Embryonic facial prominence (tissue), 1 donor: Measurements from ENCODE around the gene GALNT9.

Experiments used
- DNase-seq: peaks from one replicate; pipeline ENCODE4 v3.0.0-alpha.2; 2016; ENCODE audit errors: extremely low spot score

The GALNT9 gene

DNA sequence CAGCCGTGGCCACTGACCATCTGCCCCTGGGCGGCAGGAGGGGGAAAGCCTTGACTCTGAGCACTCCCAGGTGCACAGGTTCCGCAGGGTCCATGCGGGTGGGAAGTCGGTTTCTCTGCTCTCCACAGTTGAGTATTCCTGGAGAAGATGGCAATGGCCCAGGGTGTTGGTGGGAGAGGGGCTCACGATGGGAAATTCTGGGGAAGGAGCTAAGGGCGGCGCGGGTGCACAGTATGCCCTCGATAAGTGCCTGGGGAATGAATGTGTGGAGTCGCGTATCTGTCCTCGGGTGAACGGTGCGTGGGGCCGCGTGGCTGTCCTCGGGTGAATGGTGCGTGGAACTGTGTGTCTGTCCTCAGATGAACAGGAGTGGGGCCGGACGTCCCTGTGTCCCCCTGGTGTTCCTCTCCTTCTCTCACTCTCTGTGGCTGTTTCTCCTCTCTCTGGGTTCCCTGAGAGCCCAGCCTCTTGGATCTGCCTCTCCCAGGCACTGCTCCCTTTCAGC is 147.1 kb downstream of the GALNT9 start:
- no peak for DNase-seq

DNA sequence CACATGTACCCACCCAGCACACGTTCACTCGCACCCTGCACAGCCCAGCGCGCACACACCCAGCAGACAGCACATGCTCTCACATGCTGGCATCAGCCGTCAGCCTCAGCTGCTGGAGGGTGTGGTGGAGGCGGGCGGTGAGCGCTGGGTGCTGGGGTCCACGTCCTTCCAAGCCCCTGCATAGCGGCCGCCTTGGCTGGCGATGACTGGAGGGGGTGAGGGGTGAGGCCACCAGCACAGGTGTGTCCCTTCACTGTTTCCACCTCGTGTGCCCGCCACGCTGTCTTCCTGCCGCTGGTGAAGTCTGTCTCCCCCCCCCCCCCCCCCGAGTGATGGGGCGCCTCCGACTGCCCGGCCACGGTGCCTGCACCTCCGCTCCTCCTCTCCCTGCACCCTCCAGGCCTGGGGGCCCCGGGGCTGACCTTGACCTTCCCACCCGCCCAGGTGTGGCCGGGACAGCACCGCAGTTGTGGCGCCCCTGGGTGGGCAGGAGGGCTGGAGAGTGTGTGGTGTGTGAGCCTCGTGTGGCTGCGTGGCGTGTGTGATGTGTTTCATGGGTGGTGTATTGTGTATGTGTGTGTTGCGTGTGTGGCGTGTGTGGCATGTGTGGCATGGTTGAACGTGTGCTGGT is 147.7 kb downstream of the GALNT9 start:
- no peak for DNase-seq

DNA sequence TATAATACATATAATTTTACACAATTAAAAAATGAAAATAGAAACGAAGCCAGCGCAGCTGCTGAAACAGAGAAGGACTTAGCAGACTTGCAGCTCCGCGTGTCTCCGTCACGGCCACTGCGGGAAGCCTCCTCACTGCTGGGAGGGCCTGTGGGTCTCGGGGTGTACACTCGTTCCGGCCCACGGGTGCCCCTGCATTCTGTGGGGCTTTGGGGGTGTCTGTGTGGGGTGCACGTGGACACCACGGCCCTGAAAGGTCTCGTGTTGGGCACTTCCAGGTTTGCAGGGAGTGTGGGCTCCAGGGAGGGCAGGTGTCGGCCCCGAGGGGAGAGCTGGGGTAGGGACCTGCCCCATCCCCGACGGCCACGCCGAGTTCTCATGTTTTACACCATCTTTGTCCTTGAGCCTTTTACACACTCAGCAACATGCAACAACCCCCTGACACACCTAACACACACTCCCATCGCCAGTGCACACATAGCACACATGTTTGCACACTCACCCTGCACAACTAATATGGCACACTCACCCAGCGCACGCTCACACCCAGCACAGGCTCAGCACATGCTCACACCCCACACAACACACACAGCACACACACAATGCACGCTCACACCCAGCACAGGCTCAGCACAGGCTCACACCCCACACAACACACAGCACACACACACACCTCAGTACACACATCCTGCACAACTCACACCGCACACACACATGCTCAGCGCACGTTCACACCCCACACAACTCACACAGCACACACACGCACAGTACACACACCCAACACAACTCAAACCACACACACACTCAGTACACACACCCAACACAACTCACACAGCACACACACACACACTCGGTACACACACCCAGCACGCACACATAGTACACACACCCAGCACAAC is 148.5 kb downstream of the GALNT9 start:
- no peak for DNase-seq

DNA sequence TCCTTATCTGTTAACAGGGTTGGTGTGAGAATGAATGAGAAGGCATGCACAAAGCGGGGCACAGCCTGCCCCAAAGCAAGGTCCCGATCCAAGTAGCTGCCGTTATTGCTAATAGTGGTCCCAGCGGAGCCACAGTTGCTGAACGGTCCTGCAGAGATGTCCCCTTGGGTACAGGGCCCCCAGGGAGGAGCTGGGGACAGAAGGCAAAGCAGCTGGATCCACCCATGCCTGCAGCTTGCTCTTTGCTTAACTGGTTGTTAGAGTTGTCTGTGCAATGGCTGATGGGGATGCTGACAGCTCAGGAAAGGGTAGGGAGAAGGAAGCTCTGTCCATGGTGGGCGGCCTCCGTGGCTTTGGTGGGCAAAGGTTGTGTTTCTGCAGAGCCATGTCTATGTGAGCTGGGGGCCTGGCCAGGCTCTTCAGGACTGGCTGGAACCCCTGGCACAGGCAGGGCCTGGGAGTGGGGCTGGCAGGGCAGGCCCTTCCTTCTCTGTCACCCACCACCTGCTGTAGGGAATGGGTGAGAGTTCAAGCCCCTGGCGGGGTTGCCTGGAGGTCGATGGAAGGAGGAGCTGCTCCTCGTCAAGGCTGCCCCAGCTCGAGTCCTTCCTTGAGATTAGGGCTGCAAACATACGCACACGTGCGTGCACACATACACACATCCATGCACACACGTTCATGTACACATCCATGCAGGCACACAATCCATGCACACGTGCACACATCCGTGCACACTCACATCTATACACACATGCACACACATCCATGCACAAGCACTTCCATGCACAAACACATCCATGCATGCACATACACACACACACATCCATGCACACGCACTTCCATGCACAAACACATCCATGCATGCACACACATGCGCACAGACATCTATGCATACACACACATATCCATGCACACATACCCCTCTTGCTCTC is 149.7 kb downstream of the GALNT9 start:
- DNase-seq = no peak

DNA sequence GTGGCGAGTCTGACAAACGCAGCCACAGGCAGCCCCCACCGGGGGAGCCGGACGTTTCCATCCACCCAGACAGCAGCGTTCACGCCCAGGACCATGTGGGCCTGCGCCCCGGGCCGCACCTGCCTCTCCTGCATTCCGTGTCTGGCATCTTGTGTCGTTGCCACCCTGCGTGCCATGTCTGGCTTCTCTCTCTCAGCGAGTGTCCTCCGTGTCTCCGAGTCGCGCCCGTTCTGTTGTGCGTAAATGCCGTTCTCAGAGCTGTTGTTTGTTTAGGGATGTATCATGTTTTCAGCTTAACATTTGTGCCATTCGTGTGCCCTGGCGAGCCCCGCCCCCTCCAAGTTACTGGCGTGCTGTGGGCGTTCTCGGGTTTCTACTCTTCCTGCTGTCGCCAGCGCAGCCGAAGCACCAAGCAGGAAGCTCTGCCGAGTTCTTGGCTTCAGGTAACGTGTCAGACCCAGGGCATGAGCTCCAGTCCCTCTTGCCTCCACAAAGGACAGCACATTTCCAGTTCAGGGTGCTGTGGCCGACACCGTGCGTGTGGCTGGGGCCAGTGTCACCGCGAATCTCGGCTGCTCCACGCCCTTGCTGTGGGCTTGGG is 150.5 kb downstream of the GALNT9 start:
- DNase-seq = no peak

DNA sequence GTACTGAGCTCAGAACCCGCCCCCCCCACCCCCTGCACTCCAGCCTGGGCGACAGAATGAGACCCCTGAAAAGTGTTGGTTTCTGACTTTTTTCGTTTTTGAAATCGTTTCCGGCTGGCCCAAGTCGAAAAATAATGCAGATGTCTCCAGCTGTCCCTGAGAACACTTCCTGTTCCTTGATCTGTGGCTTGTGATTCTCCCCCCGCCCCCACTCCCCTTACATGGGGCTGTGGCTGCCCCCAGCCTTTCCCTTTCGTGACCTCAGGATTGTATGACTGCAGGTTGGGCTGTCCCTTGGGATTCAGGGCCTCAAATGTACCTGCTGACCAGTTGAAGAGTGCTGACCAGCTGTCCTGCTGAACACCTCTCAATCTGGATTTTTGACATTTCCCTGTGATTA is 151.1 kb downstream of the GALNT9 start:
- no peak for DNase-seq

DNA sequence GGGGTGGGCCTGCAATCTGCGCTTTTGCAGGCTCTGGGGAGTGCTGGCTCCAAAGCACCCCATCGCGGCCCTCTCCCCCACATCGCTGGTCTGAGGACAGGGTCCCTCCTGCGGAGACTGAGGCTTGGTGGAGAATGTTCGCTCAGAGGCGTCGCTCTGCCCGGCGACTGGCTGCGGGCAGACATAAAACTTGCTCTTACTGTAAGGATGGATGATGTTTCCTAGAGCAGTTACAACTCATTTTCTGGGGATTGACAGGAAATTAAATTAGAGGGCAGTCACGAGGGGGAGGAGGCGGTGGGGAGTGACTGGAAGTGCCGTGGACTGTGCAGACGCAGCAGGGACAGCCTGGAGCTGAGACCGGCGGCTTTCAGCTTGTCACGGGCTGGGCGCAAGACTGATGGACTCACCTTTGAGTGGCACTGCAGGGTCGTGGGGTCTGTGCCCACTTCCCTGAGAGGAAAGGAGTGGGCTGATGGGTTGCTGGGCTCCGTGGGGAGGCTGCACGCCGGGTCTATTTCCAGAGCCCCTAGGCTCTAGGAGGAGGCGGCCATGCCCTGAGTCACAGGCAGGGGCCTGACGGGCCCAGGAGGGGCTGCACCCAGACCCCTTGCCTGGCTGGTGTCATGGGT is 152.4 kb downstream of the GALNT9 start:
- no peak for DNase-seq

DNA sequence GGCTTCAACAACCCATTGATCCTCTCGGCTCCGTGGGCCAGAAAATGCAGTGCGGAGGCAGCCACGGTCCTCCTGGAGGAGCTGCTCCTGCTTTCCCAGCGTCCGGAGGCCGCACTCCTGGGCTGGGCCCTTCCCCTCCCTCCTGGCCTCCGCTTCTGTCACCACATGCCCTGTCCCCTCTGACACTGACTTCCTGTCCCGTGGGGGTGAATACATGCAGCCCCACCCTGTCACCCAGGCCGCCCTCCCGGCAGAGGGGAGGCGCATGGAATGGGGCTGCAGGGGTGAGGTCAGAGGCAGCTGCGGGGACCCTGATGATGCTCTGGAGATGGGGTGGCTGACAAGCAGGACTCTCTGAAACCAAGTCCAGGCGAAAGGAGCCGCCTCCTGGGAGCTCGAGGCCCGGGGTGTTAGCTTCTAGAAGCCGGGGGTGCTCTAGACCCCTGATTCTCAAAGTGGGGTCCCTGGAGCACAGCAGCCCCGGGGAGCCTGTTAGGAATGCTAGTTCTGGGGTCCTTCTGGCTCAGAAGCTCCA is 152.9 kb downstream of the GALNT9 start:
- DNase-seq = no peak

DNA sequence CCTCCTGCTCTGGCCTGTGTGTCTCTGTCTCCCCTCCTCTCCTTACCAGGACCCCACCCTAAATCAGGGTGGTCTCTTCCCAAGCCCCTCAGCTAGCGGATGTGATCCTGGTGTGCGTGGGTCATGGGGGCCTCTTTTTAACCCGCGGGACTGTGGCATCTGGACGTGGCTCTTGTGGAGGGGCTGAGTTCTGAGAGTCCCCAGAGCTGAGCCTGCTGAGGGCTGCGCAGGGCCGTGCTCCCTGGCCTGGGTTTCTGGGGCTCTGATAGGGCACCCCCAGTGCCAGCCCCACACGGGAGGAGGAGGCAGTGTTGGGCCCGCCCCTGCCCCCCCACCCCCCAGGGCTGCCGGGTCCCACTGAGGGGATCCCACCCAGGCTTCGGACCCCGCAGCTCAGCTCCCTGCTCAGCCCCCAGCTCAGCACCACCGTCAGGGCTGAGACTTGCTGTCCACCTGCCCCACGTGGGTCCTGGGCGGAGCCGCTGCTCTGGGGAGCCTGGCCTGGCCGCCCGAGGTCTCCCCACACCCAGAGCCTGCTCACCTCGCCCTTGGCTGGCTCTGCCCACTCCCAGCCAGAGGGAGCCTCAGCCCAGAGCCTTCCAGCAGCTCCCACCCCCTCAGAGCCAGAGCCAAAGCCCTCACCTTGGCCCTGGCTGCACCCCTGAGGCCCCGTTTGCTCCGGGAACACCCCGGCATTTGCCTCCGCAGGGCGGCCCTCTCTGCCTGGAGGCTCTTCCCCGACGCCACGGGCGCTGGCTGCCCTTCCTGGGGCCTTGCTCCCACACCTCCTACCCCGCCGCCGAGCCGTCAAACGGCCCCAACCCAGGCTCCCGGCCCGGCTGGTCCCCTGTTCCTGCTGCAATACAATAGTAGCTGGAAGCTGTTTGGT is 153.6 kb downstream of the GALNT9 start:
- DNase-seq = no peak

DNA sequence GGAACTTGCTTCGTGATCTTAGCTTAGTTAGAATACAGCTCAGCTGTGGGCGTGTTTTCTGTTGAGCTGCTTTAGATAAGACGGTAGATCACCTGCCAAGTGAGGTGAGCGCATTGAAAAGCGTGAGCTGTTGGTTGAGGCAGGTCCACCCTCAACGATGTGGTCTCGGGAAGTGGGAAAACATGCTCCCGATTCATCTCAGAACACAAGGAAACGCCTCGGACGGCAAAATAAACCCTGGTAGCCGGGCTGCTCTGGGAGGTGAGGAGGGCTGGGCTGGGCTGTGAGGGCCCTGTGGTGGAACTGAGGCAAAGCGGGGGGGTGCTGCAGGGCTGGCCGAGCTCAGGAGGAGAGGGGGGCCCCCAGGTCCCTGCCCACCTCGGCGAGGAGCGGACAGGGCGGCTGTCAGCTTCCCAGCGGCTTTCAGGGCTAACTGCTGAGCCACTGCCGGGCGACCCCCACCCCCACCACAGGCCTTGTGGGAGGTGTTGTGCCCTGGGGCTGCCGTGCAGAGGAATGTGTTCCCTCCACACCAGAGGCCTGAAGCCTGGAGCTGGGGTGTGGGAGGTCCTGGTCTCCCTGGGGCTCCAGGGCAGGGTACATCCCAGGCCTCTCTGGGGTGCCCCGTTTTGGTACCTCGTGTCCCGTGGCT is 154.4 kb downstream of the GALNT9 start:
- no peak for DNase-seq

DNA sequence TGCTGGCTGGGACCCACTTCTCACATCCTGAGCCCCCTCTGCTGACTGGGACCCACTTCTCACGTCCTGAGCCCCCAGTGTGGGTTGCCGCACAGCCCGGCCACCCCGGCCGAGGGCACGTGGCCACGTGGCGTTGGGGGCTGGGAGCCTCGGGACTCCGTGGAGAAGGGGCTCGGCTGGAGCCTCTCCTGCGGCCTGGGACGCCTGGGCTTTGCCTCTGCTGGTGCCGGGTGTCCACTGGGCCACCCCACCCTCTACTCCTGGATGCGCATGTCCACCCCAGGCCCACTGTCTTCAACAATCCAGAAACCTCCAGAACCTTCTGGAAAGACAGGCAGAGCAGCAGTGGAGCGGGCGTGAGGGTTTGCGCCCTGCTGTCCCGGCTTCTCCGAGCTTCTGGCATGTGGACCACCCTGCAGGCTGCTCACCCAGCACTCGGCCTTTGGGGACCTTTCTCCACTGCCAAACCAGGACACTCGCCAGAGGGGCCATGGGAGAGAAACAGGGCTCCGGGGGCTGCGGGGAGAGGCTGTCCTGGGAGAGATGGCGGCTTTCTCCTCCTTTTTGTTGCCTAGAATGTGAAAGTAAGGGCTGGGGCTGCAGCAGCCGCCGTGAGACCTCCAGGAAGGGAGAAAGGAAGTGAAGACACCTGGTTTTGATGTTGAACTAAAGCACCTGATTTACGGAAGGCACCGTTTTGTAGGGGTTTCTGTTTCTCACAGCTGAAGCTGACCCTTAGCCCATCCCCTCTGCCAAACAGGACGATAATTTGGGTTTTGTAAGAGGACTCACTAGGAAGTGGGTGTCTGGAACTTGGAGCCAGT is 155.2 kb downstream of the GALNT9 start:
- no peak for DNase-seq

DNA sequence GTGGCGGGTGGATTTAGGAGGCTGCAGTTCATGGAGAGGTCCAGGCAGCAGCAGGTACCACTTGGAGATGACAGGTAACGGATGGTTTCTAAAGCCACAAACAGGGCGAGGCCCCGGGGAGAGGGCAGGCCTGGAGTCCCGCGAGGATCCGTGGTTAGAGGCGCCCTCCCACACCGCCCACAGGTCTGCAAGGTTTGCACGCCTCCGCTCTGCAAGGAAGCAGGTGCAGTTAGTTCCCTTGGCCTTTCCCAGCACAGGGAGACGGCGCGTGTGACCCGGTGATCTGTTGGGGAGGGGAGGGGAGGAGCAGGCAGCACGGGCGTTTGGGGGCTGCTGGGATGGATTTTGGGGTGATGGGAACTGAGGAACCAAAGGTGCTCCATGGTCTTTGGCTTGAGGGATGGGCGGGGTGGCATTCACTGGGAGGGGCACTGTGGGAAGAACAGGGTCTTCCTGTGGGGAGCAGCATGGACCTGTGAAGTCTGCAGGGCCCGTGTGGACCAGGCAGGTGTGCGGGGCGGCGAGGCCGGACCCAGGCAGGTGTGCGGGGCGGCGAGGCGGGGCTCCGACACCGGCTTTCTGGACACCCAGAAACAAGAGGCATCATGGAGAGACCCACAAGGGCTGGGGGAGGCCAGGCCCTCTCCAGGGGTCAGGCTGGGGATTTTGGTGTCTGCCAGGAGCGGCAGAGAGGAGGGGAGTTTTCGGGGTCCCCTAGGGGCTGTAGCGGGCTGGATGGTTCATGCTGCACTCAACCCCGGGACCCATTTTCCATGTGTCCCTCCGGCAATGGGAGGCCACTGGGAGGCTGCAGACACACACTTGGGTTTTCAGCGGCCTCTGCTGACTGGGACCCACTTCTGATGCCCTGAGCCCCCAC is 156.0 kb downstream of the GALNT9 start:
- DNase-seq = no peak

DNA sequence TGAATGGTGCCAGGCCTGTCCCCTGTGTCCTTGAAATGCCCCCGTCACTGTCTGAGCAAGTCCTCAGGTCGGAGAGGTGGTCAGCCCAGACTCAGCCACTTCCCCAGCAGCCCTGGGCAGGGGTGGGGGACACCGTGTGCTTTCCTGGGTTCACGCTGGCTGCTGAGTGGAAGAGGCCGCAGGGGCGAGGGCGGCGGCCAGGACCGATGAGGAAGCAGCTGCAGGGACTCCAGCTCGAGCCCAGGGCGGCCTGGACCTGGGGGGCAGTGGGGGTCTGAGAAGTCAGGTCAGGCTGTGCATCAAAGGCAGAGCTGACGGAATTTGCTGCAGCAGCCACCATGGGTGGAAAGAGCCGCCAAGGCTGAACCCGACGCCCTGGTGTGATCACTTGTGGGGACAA is 156.8 kb downstream of the GALNT9 start:
- no peak for DNase-seq

DNA sequence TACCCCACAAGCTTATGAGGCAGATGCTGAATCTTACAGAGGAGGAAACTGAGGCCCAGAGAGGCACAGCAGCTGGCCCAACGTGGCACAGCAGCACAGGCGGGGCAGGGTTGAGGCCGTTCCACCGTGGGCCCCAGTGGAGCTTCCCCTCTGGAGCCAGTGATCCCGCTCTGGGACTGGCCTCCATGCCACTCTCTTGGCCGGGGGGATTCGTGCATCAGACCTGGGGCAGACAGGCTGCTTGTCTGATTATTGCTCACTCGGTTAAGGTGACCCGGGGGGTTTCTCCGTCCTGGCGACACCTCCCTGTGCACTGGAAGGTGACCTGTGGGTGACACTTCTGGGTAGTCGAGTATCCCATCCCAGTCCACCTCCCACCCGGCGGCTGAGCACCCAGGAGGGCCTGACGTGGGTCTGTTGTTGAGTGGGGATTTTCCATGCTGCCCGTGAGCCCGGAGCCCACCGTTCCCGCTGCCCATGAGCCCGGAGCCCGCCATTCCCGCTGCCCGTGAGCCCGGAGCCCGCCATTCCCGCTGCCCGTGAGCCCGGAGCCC is 157.3 kb downstream of the GALNT9 start:
- no peak for DNase-seq

DNA sequence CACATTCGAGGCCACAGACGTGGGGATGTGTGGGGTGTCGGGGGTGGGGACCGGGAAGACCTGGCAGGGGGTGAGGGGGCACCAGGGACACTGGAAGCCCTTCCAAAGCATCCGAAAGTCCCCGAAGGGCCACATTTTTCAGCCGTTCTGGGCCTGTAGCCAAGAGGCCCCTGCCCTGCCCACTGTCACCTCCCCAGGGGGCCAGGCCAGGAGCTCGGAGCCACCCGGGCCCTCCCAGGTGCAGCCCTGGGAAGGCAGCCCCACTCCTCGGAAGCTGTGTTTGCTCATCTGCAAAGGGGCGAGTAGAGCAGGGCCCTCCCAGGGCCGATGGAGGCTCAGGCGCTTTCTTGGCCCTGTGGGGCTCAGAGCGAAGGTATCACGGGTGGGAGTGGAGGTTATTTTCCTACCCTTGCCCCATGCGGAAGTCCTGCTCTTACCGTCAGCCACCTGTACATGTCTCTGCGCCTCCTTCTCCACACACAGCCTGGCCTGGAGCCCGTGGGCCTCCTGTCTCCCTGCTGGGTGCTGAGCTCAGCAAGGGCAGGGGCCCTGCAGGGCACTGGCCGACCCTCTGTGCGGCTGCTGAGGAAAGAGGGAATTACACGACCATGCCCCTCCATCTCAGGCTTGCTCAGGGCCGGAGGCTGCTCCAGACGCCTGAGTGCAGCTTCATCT is 158.0 kb downstream of the GALNT9 start:
- DNase-seq = no peak

DNA sequence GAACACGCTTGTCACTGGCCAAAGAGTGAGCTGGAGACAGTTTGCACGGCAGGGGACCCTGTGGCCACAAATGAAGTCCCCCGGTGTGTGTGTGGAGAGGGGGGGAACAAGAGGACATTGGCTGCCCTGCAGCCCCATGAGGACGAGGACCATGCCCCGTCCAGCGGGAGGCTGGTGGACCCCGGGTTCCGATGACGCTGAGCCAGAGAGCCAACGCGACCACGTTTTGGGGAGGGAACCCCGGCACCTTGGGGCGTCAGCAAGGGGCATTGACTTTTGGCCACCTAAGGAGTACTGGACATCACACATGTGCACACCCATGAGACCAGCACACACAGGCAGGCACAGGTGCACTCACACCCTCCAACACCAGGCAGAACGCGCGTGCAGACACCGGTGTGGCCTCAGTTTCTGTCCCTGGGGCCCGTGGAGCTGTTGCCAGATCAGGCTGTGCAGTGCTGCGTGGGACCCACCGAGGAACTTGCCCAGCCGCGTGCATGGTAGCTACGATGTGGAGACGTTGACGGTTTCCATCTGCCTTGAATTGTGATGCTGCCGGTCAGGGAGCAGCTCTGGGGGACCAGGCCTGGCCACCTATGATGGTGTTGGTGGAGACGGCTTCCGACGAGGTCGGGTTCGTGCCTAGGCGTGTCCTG is 158.6 kb downstream of the GALNT9 start:
- DNase-seq = no peak
